HepG2 (cell line): Measurements from ENCODE around the gene RAN. TPM values are rescaled to one million over a fixed set of nuclear protein-coding genes. Genes with fewer than 3 reads are reported as not detected.

Experiments used
- HNRNPL ChIP-seq: fragments of 200-400 bp; formaldehyde crosslinking; IDR thresholded peaks from 2 replicates; pipeline ENCODE4 v1.6.1; 2017; ENCODE audit warnings: mild to moderate bottlenecking, low read depth, low read length
- HOXA7 ChIP-seq: sonication (generic); formaldehyde crosslinking; IDR thresholded peaks from 2 replicates; pipeline ENCODE4 v1.8.1; 2022; ENCODE audit warnings: mild to moderate bottlenecking, missing genetic modification reagents, moderate library complexity
- NONO ChIP-seq, 2 experiments: fragments of 450-650 bp in 1 of 2; sonication (generic) in 1 of 2; formaldehyde crosslinking in 1 of 2; IDR thresholded peaks in 1 of 2; conservative IDR thresholded peaks in 1 of 2; 2 replicates each; pipeline versions ENCODE4 v1.6.1 to v1.8.0; 2017 to 2022; ENCODE audit warnings: mild to moderate bottlenecking in 1 of 2, missing genetic modification reagents in 1 of 2, moderate library complexity in 1 of 2
- SMAD1 ChIP-seq: sonication (generic); formaldehyde crosslinking; IDR thresholded peaks from 2 replicates; pipeline ENCODE4 v1.4.0; 2020; ENCODE audit warnings: missing genetic modification reagents, low read depth, mild to moderate bottlenecking, borderline replicate concordance
- TBP ChIP-seq: sonication (generic); formaldehyde crosslinking; IDR thresholded peaks from 2 replicates; pipeline ENCODE4 v1.5.0; 2020; ENCODE audit warnings: missing genetic modification reagents
- ZNF17 ChIP-seq: sonication (generic); formaldehyde crosslinking; IDR thresholded peaks from 2 replicates; pipeline ENCODE4 v1.5.0; 2020; ENCODE audit warnings: mild to moderate bottlenecking, missing genetic modification reagents
- ZNF34 ChIP-seq: sonication (generic); formaldehyde crosslinking; IDR thresholded peaks from 2 replicates; pipeline ENCODE4 v1.4.0; 2020; ENCODE audit warnings: mild to moderate bottlenecking, missing genetic modification reagents, borderline replicate concordance
- ZNF446 ChIP-seq: sonication (generic); formaldehyde crosslinking; IDR thresholded peaks from 2 replicates; pipeline ENCODE4 v1.5.0; 2020; ENCODE audit warnings: mild to moderate bottlenecking, missing genetic modification reagents
- ZNF563 ChIP-seq: sonication (generic); formaldehyde crosslinking; IDR thresholded peaks from 2 replicates; pipeline ENCODE4 v1.8.0; 2022; ENCODE audit warnings: mild to moderate bottlenecking, moderate library complexity, missing genetic modification reagents
- ZNF652 ChIP-seq: IDR thresholded peaks from 2 replicates; pipeline ENCODE4 v1.6.1; 2016; ENCODE audit warnings: low read depth, borderline replicate concordance
- polyA plus RNA-seq, 8 experiments: library from polyadenylated mRNA; depleted of rRNA in 3 of 8; stranded (reverse) in 7 of 8; unstranded in 1 of 8; fragments of >200 nt; fragmentation: Illumina TruSeq in 4 of 8; extraction: Trizol in 4 of 8; gene quantifications; 2 replicates each; pipeline versions ENCODE4 v1.2.1 to v1.2.3, GENCODE V29; 2011 to 2016; ENCODE audit warnings: low read depth in 4 of 8, missing spikeins in 1 of 8, mixed read lengths in 1 of 8; ENCODE audit not compliant: insufficient read depth in 1 of 8
- total RNA-seq, 5 experiments: library from RNA; depleted of rRNA; stranded (reverse); fragments of >200 nt; fragmentation: Illumina TruSeq; extraction: Trizol; gene quantifications; 2 replicates each; pipeline ENCODE4 v1.2.3, GENCODE V29; 2016; ENCODE audit warnings: low read depth in 1 of 5
- TF ChIP-seq, protein P1 (sequence below): sonication (generic); formaldehyde crosslinking; IDR thresholded peaks from one replicate; pipeline ENCODE4 v1.5.1; 2020; ENCODE audit warnings: mild to moderate bottlenecking, missing genetic modification reagents; ENCODE audit errors: not compliant biosample characterization
- TF ChIP-seq, protein P2 (sequence below): sonication (generic); formaldehyde crosslinking; conservative IDR thresholded peaks from 2 replicates; pipeline ENCODE4 v1.8.1; 2023; ENCODE audit warnings: missing genetic modification reagents
- TF ChIP-seq, protein P3 (sequence below): sonication (generic); formaldehyde crosslinking; IDR thresholded peaks from 2 replicates; pipeline ENCODE4 v1.5.0; 2020; ENCODE audit warnings: mild to moderate bottlenecking, low read depth, missing genetic modification reagents, borderline replicate concordance
- TF ChIP-seq, protein P4 (sequence below): sonication (generic); formaldehyde crosslinking; IDR thresholded peaks from 2 replicates; pipeline ENCODE4 v1.4.0; 2020; ENCODE audit warnings: low read depth, missing genetic modification reagents

The RAN gene
- total and polyA plus RNA-seq, 2 of the 13 experiments (the other 11 are each of a cell fraction or from before 2014, with no cell fraction given), result 1,335 to 1,630 TPM

DNA sequence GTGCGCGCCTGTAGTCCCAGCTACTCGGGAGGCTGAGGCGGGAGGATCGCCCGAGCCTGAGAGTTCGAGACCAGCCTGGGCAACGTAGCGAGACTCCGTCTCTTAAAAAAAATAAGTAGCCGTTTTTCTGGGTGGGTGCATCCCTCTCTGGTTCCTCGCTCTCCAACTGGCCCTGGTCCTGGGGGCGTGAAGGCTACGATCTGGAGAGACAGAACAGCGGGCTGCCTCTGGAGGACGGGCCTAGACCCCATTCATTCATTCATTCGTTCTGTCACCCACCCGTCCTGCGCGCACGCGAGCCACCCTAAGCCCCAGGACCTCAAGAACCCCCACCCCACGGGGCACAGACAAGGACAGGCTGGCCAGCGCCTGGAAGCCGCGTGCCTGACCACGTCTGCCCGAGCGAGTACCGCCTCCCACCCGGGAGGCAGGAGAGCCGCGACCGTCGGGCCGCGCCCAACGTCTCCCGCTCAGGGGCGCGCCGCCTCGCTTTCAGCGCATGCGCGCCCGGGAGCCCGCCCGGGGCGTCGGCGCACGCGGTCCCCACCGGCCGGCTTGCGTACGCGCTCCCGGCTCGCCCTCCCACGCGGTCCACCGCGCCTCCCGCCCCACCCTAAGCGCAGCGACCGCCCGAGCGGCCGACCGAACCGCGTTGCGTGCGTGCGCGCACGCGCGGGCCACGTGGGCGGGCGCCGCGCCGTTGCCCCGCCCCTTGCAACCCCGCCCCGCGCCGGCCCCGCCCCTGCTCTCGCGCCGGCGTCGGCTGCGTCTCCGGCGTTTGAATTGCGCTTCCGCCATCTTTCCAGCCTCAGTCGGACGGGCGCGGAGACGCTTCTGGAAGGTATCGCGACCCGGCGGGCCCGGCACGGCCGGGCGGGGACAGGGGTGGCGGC is at the start of gene RAN (continued):
- TF ChIP-seq, protein P1, sequence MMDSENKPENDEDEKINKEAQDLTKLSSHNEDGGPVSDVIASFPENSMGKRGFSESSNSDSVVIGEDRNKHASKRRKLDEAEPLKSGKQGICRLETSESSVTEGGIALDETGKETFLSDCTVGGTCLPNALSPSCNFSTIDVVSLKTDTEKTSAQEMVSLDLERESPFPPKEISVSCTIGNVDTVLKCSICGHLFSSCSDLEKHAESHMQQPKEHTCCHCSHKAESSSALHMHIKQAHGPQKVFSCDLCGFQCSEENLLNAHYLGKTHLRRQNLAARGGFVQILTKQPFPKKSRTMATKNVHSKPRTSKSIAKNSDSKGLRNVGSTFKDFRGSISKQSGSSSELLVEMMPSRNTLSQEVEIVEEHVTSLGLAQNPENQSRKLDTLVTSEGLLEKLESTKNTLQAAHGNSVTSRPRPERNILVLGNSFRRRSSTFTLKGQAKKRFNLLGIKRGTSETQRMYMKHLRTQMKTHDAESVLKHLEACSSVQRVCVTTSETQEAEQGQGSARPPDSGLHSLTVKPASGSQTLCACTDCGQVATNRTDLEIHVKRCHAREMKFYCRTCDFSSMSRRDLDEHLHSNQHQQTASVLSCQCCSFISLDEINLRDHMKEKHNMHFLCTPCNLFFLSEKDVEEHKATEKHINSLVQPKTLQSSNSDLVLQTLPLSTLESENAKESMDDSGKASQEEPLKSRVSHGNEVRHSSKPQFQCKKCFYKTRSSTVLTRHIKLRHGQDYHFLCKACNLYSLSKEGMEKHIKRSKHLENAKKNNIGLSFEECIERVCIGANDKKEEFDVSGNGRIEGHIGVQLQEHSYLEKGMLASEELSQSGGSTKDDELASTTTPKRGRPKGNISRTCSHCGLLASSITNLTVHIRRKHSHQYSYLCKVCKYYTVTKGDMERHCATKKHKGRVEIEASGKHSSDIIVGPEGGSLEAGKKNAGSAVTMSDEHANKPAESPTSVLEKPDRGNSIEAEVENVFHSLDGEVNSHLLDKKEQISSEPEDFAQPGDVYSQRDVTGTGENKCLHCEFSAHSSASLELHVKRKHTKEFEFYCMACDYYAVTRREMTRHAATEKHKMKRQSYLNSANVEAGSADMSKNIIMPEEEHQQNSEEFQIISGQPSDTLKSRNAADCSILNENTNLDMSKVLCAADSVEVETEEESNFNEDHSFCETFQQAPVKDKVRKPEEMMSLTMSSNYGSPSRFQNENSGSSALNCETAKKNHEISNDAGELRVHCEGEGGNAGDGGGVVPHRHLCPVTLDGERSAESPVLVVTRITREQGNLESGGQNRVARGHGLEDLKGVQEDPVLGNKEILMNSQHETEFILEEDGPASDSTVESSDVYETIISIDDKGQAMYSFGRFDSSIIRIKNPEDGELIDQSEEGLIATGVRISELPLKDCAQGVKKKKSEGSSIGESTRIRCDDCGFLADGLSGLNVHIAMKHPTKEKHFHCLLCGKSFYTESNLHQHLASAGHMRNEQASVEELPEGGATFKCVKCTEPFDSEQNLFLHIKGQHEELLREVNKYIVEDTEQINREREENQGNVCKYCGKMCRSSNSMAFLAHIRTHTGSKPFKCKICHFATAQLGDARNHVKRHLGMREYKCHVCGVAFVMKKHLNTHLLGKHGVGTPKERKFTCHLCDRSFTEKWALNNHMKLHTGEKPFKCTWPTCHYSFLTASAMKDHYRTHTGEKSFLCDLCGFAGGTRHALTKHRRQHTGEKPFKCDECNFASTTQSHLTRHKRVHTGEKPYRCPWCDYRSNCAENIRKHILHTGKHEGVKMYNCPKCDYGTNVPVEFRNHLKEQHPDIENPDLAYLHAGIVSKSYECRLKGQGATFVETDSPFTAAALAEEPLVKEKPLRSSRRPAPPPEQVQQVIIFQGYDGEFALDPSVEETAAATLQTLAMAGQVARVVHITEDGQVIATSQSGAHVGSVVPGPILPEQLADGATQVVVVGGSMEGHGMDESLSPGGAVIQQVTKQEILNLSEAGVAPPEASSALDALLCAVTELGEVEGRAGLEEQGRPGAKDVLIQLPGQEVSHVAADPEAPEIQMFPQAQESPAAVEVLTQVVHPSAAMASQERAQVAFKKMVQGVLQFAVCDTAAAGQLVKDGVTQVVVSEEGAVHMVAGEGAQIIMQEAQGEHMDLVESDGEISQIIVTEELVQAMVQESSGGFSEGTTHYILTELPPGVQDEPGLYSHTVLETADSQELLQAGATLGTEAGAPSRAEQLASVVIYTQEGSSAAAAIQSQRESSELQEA, result peak; percentile 53
- TF ChIP-seq, protein P2, sequence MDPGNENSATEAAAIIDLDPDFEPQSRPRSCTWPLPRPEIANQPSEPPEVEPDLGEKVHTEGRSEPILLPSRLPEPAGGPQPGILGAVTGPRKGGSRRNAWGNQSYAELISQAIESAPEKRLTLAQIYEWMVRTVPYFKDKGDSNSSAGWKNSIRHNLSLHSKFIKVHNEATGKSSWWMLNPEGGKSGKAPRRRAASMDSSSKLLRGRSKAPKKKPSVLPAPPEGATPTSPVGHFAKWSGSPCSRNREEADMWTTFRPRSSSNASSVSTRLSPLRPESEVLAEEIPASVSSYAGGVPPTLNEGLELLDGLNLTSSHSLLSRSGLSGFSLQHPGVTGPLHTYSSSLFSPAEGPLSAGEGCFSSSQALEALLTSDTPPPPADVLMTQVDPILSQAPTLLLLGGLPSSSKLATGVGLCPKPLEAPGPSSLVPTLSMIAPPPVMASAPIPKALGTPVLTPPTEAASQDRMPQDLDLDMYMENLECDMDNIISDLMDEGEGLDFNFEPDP (CRISPR knock-in tag), result no peak
- TF ChIP-seq SMAD1 (CRISPR knock-in tag), result no peak
- TF ChIP-seq HNRNPL, result no peak
- no peak for TF ChIP-seq NONO (IDR thresholded peaks at IDR 0.05)
- TF ChIP-seq NONO (CRISPR knock-in tag; conservative IDR thresholded peaks at IDR 0.05), result peak; percentile 76
- no peak for TF ChIP-seq ZNF652
- TF ChIP-seq ZNF446, result no peak; the same call in 1 of the 2 replicates
- no peak for TF ChIP-seq ZNF34 (CRISPR knock-in tag)
- no peak for TF ChIP-seq ZNF17 (CRISPR knock-in tag)
- TF ChIP-seq ZNF563 (CRISPR knock-in tag), result peak; percentile 91
- no peak for TF ChIP-seq TBP (CRISPR knock-in tag)
- TF ChIP-seq, protein P3, sequence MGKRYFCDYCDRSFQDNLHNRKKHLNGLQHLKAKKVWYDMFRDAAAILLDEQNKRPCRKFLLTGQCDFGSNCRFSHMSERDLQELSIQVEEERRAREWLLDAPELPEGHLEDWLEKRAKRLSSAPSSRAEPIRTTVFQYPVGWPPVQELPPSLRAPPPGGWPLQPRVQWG (CRISPR knock-in tag), result no peak
- TF ChIP-seq, protein P4, sequence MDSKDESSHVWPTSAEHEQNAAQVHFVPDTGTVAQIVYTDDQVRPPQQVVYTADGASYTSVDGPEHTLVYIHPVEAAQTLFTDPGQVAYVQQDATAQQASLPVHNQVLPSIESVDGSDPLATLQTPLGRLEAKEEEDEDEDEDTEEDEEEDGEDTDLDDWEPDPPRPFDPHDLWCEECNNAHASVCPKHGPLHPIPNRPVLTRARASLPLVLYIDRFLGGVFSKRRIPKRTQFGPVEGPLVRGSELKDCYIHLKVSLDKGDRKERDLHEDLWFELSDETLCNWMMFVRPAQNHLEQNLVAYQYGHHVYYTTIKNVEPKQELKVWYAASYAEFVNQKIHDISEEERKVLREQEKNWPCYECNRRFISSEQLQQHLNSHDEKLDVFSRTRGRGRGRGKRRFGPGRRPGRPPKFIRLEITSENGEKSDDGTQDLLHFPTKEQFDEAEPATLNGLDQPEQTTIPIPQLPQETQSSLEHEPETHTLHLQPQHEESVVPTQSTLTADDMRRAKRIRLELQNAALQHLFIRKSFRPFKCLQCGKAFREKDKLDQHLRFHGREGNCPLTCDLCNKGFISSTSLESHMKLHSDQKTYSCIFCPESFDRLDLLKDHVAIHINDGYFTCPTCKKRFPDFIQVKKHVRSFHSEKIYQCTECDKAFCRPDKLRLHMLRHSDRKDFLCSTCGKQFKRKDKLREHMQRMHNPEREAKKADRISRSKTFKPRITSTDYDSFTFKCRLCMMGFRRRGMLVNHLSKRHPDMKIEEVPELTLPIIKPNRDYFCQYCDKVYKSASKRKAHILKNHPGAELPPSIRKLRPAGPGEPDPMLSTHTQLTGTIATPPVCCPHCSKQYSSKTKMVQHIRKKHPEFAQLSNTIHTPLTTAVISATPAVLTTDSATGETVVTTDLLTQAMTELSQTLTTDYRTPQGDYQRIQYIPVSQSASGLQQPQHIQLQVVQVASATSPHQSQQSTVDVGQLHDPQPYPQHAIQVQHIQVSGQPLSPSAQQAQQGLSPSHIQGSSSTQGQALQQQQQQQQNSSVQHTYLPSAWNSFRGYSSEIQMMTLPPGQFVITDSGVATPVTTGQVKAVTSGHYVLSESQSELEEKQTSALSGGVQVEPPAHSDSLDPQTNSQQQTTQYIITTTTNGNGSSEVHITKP (CRISPR knock-in tag), result no peak
- TF ChIP-seq HOXA7 (CRISPR knock-in tag), result no peak
